Fibroblast of mammary gland (primary cell): ENCODE measurements around the gene TRIM43B.
"Not testable (repeated sequence)": the region's sequence is repeated elsewhere in the genome, so short reads cannot be mapped to it uniquely, and the experiment has no call there.

Experiments
- DNase-seq: peaks from one replicate; pipeline ENCODE4 v3.0.0-alpha.2; 2010; ENCODE audit warnings: low read depth
- H3K4me3 ChIP-seq: 2 replicates; pipeline ENCODE4 v1.5.1; 2011; ENCODE audit warnings: low read depth, mild to moderate bottlenecking, low read length, moderate library complexity; ENCODE audit not compliant: control insufficient read depth
- TF ChIP-seq, protein P1 (sequence below): conservative IDR thresholded peaks from 2 replicates; pipeline ENCODE4 v1.5.1; 2011; ENCODE audit warnings: low read depth, low read length, inconsistent platforms; ENCODE audit not compliant: control insufficient read depth, insufficient read depth

The TRIM43B gene

DNA sequence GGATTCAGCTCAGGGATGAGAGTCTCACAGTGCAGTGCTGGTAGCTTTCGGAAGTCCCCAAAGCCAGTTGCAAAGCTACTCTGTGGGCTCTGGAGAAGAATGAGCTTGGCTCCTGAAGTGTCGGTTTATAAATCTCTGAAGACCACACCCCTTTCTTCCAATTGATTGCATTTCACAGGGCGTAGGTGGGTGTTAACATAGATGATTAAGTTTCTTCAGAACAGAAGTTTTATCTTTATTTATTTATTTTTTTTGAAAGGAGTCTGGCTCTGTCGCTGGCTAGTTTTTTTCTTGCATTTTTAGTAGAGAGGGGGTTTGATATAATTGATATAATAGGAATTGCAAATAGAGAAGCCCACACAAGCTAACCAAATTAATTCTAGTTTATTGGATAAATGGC is at the start of gene TRIM43B:
TSS of gene TRIM43B (minus strand) at position 101 of the 400 bp plus-strand sequence. CDS start 2,040 bp downstream, outside the sequence.
- H3K4me3 ChIP-seq, DNase-seq: not testable (repeated sequence)

DNA sequence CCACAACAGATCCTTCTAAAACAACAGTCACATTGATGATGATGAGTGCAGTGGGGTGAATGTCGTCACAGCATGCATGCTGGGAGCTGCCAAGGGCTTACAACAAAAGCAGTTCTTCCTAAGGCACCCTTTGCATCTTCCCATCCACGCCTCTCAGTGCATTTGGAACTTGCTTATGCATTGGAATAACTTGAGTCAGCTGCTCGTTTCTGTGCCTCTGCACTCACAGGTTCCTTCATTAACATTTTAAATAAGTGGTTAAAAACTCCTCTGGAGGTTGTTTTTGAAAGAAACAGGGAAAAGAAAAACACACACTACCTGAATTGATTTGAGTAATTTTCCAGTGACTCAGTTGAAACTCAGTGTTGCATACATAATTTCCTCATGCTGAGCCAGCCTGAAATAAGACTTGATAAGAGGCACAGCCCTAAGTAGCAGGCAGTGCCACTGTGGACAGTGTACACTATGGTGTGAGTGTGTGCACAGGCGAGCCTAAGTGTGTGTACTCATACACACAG is 46.8 kb upstream of the TRIM43B start:
- H3K4me3 ChIP-seq: no peak overlapping the region
- TF ChIP-seq, protein P1, sequence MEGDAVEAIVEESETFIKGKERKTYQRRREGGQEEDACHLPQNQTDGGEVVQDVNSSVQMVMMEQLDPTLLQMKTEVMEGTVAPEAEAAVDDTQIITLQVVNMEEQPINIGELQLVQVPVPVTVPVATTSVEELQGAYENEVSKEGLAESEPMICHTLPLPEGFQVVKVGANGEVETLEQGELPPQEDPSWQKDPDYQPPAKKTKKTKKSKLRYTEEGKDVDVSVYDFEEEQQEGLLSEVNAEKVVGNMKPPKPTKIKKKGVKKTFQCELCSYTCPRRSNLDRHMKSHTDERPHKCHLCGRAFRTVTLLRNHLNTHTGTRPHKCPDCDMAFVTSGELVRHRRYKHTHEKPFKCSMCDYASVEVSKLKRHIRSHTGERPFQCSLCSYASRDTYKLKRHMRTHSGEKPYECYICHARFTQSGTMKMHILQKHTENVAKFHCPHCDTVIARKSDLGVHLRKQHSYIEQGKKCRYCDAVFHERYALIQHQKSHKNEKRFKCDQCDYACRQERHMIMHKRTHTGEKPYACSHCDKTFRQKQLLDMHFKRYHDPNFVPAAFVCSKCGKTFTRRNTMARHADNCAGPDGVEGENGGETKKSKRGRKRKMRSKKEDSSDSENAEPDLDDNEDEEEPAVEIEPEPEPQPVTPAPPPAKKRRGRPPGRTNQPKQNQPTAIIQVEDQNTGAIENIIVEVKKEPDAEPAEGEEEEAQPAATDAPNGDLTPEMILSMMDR: no peak
- DNase-seq: no peak

DNA sequence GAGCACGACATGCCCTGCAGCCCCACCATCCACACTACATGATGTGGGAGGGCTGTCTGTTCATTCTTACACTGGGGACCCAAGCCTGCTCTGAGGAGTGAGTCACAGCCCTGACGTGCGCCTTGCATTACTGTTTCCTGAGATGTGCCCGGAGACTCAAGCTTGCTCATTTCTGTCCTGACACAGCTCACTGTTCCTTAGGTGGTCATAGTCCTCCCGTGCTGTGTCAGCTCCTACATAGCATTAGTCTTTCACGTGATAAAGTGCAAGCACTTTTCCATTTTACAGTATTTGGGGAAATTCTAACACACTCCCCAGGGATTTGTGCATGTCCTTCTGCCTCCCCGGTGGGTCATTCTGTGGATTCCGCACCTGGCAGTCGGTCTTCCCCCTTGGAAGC is 46.2 kb upstream of the TRIM43B start:
- no peak overlapping the region for H3K4me3 ChIP-seq
- TF ChIP-seq, protein P1: no peak
- DNase-seq: peak; percentile 77

DNA sequence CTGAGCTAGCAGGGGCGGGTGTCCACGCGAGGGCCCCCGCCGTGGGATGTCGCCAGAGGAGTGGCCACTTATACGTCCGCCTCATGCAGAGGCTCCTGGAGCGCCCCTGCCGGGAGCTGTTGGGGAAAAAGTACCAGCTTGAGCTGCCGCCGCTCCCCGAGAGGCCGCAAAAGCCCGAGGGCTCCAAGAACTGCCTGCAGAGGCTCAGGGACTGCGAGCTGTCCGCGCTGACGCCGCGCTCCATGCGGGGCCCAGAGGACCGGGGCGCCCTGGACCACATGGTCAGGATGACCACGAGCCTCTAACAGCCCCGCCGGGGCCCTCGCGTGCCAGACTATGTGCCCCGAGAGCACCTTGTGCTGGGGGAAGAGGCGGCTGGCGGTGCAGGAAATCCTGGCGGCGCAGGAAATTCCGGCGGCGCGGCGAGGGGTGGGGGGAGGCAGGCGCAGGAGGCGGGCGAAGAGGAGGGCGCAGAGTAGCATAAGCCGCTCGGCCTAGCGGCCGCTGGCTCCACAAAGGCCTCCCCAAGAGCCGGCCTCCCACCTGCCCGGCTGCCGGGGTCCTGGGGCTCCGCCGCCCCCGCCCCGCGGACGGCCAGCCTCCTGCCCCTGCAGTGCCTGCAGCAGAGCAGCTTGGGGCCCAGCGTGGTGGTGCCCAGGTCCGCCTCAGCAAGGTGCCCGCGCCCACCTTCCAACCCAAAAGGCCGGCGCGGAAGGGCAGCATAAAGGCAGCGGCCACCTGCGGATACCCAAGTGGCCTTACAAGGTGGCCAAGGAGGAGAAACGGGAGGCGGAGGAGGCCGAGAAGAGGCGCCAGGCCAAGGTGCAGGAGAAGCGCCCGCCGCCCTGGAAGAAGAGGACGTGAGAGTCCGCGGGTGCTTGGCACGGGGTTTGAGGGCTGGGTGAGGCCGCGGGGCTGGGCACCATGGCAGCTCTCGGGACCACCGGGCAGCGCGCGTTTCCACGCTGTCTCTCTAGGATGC is 42.1 kb upstream of the TRIM43B start:
- peak overlapping the region; percentile 64 for H3K4me3 ChIP-seq
- TF ChIP-seq, protein P1: no peak
- peak; percentile 62 for DNase-seq

DNA sequence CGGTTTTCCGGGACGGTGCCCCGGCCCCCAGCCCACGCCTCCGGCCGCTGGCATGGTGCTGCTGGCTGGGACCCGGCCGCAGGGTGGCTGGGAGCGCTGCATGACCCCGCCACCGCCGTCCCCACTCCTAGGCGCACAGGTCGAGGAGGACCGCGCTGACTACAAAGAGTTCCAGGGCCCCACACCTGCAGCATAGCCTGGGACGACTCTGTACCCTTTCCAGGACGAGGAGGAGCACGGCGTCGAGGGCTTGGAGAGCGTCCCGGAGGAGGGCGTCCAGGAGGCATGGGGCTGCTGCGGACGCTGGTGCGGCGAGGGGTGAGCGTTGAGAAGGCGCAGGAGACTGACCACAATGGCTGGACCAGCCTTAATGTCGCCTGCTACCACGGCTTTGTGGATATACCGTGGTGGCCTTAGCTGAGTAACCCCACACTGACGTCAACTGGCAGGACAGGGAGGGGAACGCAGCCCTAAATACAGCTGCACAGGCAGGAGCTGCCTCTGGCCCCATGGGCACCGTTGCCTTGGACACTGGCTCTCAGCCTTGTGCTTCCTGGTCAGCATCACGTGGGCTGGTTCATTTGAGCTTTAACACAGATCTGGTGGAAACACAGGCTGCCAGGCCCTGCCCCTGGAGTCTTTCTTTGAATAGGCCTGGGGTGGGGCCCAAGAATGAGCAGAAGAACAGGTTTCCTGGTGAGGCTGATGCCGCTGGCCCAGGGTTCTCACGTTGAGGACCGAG is 40.9 kb upstream of the TRIM43B start:
- TF ChIP-seq, protein P1: no peak
- DNase-seq: peak; percentile 7
- peak overlapping the region; percentile 64 for H3K4me3 ChIP-seq

DNA sequence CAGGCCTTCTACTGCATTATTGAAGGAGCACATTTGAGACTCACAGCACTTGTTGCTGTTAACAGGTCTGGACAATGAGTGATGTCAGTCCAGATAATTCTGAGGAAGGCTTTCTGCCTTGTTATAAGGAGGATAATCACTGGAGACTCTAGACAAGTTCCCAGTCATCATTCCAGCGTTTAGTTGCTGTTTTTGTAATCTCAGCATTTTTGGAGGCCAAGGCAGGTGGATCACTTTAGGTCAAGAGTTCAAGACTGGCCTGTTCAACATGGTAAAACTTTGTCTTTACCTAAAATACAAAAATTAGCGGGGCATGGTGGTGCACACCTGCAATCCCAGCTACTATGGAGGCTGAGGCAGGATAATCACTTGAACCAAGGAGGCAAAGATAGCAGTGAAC is 39.6 kb upstream of the TRIM43B start:
- DNase-seq: no peak
- no peak overlapping the region for H3K4me3 ChIP-seq
- TF ChIP-seq, protein P1: no peak

DNA sequence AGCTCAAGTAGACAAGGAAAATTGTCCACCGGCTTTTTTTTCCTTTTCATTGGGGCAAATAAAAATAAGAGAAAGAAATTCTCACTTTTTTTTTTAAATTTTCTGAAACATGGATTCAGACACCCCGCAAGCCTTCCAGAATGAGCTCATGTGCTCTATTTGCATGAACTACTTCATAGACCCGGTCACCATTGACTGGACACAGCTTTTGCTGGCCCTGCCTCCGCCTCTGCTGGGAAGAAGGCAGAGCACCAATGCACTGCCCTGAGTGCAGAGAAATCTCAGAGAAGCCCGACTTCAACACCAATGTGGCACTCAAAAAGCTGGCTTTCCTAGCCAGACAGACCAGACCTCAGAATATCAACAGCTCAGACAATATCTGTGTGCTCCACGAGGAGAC is 30.2 kb upstream of the TRIM43B start:
- TF ChIP-seq, protein P1: no peak
- no peak for DNase-seq
- H3K4me3 ChIP-seq: no peak overlapping the region

DNA sequence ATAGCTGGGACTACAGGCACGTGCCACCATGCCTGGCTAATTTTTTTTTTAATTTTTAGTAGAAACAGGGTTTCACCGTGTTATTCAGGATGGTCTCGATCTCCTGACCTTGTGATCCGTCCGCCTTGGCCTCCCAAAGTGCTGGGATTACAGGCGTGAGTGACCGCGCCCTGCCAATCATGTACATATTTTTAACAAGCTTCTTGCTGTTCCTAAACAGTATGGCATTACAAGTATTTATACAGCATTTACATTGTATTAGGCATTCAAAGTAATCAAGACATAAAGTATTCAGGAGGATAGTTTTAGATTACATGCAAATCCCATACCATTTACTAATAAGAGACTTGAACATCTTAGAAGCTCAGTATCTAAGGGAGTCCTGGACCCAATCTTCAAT is 29.7 kb upstream of the TRIM43B start:
- DNase-seq, H3K4me3 ChIP-seq: not testable (repeated sequence)
